Measurements from ENCODE around the gene GPC5. TPM values are rescaled to one million over a fixed set of nuclear protein-coding genes. Genes with fewer than 3 reads are reported as not detected.

GPC5 gene
- total and polyA plus RNA-seq, 9 of the 15 experiments (the other 6 are each of a cell fraction or from before 2014, with no cell fraction given), result 0.18 to 0.27 TPM; not detected in 7

DNA sequence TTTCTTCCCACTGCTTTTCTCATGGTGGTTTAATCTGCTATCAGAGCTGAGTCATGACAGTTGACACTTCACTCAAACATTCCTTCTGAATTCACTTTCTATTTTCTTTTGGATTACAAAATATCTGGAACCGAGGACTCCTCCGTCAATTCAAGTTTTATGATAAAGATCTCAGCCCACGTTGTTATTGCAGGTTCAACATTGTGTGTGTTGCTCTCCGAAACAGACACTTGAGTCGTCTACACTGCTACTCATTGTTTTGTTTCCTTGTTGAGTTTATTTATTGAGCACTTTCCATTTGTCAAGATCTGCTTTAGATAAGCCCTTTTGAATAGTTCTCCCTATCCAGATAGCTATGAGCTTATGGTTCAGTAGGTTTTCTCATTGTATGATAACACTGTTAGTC, 1192.1 kb downstream of the GPC5 start (continued):
- TF ChIP-seq, protein P1, sequence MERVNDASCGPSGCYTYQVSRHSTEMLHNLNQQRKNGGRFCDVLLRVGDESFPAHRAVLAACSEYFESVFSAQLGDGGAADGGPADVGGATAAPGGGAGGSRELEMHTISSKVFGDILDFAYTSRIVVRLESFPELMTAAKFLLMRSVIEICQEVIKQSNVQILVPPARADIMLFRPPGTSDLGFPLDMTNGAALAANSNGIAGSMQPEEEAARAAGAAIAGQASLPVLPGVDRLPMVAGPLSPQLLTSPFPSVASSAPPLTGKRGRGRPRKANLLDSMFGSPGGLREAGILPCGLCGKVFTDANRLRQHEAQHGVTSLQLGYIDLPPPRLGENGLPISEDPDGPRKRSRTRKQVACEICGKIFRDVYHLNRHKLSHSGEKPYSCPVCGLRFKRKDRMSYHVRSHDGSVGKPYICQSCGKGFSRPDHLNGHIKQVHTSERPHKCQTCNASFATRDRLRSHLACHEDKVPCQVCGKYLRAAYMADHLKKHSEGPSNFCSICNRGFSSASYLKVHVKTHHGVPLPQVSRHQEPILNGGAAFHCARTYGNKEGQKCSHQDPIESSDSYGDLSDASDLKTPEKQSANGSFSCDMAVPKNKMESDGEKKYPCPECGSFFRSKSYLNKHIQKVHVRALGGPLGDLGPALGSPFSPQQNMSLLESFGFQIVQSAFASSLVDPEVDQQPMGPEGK (CRISPR knock-in tag; IDR thresholded peaks at IDR 0.05; ENCODE audit: borderline replicate concordance), result no peak
- TF ChIP-seq ILF3 (IDR thresholded peaks at IDR 0.05; ENCODE audit: borderline replicate concordance) (no peak), FIP1L1 (IDR thresholded peaks at IDR 0.05; ENCODE audit: low read depth, low read length, poor library complexity, severe bottlenecking) (no peak), HNRNPK (IDR thresholded peaks at IDR 0.05; ENCODE audit: low read depth, low read length, poor library complexity, severe bottlenecking) (no peak), ZNF41 (CRISPR knock-in tag; conservative IDR thresholded peaks at IDR 0.05) (no peak), NFXL1 (CRISPR knock-in tag; IDR thresholded peaks at IDR 0.05) (0 out of 2 replicates have a peak, but pooled peaks have one; percentile 61), XRCC5 (IDR thresholded peaks at IDR 0.05; ENCODE audit: low read depth, low read length) (no peak), ZNF282 (CRISPR knock-in tag; IDR thresholded peaks at IDR 0.05) (no peak)
- TF ChIP-seq, protein P2, sequence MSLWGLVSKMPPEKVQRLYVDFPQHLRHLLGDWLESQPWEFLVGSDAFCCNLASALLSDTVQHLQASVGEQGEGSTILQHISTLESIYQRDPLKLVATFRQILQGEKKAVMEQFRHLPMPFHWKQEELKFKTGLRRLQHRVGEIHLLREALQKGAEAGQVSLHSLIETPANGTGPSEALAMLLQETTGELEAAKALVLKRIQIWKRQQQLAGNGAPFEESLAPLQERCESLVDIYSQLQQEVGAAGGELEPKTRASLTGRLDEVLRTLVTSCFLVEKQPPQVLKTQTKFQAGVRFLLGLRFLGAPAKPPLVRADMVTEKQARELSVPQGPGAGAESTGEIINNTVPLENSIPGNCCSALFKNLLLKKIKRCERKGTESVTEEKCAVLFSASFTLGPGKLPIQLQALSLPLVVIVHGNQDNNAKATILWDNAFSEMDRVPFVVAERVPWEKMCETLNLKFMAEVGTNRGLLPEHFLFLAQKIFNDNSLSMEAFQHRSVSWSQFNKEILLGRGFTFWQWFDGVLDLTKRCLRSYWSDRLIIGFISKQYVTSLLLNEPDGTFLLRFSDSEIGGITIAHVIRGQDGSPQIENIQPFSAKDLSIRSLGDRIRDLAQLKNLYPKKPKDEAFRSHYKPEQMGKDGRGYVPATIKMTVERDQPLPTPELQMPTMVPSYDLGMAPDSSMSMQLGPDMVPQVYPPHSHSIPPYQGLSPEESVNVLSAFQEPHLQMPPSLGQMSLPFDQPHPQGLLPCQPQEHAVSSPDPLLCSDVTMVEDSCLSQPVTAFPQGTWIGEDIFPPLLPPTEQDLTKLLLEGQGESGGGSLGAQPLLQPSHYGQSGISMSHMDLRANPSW (CRISPR knock-in tag; IDR thresholded peaks at IDR 0.05), result no peak
- TF ChIP-seq, protein P3, sequence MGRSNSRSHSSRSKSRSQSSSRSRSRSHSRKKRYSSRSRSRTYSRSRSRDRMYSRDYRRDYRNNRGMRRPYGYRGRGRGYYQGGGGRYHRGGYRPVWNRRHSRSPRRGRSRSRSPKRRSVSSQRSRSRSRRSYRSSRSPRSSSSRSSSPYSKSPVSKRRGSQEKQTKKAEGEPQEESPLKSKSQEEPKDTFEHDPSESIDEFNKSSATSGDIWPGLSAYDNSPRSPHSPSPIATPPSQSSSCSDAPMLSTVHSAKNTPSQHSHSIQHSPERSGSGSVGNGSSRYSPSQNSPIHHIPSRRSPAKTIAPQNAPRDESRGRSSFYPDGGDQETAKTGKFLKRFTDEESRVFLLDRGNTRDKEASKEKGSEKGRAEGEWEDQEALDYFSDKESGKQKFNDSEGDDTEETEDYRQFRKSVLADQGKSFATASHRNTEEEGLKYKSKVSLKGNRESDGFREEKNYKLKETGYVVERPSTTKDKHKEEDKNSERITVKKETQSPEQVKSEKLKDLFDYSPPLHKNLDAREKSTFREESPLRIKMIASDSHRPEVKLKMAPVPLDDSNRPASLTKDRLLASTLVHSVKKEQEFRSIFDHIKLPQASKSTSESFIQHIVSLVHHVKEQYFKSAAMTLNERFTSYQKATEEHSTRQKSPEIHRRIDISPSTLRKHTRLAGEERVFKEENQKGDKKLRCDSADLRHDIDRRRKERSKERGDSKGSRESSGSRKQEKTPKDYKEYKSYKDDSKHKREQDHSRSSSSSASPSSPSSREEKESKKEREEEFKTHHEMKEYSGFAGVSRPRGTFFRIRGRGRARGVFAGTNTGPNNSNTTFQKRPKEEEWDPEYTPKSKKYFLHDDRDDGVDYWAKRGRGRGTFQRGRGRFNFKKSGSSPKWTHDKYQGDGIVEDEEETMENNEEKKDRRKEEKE (IDR thresholded peaks at IDR 0.05; ENCODE audit: borderline replicate concordance in 1 of 2, control insufficient read depth in 1 of 2, low read depth in 2 of 2, low read length in 1 of 2), result no peak
